Measurements from ENCODE around the gene TMEM132D. TPM values are rescaled to one million over a fixed set of nuclear protein-coding genes. Genes with fewer than 3 reads are reported as not detected.
"Not testable (repeated sequence)": the region's sequence is repeated elsewhere in the genome, so short reads cannot be mapped to it uniquely, and the experiment has no call there.

The TMEM132D gene
- polyA plus RNA-seq, 1 donor from 2014 or later, result 1.3 TPM

DNA sequence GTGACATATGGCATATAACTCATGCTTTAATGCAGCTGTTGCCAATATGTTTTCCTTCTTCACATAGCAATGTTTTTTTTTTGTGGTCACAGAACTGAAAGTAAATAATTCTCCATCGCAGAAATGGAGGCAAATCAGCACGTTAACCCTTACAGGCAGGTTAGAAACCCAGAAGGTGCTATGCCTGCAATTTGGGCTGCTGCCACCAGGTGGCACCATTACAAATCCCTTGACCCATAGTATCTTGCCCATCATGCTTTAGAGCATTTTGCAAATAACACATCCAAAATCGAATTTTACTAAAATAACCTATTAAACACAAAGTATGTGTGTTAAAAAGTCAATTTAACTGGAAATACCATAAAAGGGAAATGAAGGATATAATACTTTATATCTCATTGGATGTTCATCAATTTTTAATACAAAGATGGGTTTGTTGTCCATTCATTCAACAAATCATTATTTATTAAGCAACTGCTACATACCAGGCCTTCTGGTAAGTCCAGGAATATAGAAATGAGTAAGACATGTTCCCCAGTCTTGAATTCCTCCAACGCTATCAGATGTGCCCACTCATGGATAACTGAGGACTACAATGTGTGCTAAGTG lies 710.5 kb downstream of the TMEM132D start:
- no peaks in the 10 kb centered on the region for H3F3A ChIP-seq (ENCODE audit: insufficient read depth, low read length, poor library complexity, severe bottlenecking)
- H4K20me1 ChIP-seq (ENCODE audit: insufficient read depth), result no peaks in the 10 kb centered on the region
- H3K9me2 ChIP-seq (ENCODE audit: insufficient read depth, low read length), result no peaks in the 10 kb centered on the region
- H3K4me3 ChIP-seq (ENCODE audit: low read length), result no peak overlapping the region
- H3K27me3 ChIP-seq (ENCODE audit: insufficient read depth, low read depth, low read length), result no peaks in the 10 kb centered on the region
- no peak overlapping the region for H2AFZ ChIP-seq (ENCODE audit: low read depth, low read length)
- H3K9me3 ChIP-seq (ENCODE audit: low read length), result no peaks in the 10 kb centered on the region
- H3K27ac ChIP-seq (ENCODE audit: low read length), result no peak overlapping the region
- no peak overlapping the region for H3K9ac ChIP-seq (ENCODE audit: low read length)
- H3K4me2 ChIP-seq (ENCODE audit: low read length), result no peak overlapping the region
- H3K36me3 ChIP-seq (ENCODE audit: insufficient read depth, low read length), result no peaks in the 10 kb centered on the region
- TF ChIP-seq MXI1 (conservative IDR thresholded peaks at IDR 0.05; ENCODE audit: poor library complexity, severe bottlenecking) (no peak), SMC3 (conservative IDR thresholded peaks at IDR 0.05; ENCODE audit: poor library complexity) (peak; percentile 36), POLR2AphosphoS5 (IDR thresholded peaks at IDR 0.05) (no peak), EZH2 (IDR thresholded peaks at IDR 0.05; ENCODE audit: borderline replicate concordance, insufficient read depth, low read length, poor library complexity, severe bottlenecking) (no peak), RAD21 (conservative IDR thresholded peaks at IDR 0.05) (peak; percentile 27)
- TF ChIP-seq, protein P1, sequence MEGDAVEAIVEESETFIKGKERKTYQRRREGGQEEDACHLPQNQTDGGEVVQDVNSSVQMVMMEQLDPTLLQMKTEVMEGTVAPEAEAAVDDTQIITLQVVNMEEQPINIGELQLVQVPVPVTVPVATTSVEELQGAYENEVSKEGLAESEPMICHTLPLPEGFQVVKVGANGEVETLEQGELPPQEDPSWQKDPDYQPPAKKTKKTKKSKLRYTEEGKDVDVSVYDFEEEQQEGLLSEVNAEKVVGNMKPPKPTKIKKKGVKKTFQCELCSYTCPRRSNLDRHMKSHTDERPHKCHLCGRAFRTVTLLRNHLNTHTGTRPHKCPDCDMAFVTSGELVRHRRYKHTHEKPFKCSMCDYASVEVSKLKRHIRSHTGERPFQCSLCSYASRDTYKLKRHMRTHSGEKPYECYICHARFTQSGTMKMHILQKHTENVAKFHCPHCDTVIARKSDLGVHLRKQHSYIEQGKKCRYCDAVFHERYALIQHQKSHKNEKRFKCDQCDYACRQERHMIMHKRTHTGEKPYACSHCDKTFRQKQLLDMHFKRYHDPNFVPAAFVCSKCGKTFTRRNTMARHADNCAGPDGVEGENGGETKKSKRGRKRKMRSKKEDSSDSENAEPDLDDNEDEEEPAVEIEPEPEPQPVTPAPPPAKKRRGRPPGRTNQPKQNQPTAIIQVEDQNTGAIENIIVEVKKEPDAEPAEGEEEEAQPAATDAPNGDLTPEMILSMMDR (IDR thresholded peaks at IDR 0.05; ENCODE audit: poor library complexity, severe bottlenecking), result peak; percentile 65
- no peaks in the 10 kb centered on the region for H3K79me2 ChIP-seq (replicated peaks; ENCODE audit: insufficient read depth, low read length)

DNA sequence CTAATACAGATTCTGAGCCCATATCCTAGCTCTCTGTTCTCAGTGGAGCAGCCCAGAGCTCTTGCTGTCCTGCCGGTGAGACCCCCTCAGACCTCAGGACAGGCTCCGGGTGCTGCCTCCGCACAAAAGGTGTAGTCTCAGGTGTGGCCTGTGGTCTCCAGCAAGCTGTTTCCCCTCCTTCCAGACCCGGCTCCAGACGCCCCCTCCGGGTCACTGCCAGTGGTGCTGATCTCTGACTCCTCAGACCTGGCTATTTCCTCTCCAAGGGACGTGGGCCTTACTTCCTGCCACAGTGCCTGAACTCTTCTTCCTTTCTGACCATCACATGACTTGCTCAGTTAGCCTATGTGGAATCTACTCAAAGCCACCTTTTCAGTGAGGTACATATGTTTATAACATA lies 713.0 kb downstream of the TMEM132D start:
- H3F3A ChIP-seq (ENCODE audit: insufficient read depth, low read length, poor library complexity, severe bottlenecking), result no peaks in the 10 kb centered on the region
- no peaks in the 10 kb centered on the region for H3K27me3 ChIP-seq (ENCODE audit: insufficient read depth, low read depth, low read length)
- H3K9me3 ChIP-seq (ENCODE audit: low read length), result no peaks in the 10 kb centered on the region
- no peak overlapping the region for H3K4me2 ChIP-seq (ENCODE audit: low read length)
- no peaks in the 10 kb centered on the region for H3K79me2 ChIP-seq (replicated peaks; ENCODE audit: insufficient read depth, low read length)
- no peak overlapping the region for H2AFZ ChIP-seq (ENCODE audit: low read depth, low read length)
- H4K20me1 ChIP-seq (ENCODE audit: insufficient read depth), result no peaks in the 10 kb centered on the region
- no peak overlapping the region for H3K9ac ChIP-seq (ENCODE audit: low read length)
- no peaks in the 10 kb centered on the region for H3K9me2 ChIP-seq (ENCODE audit: insufficient read depth, low read length)
- no peaks in the 10 kb centered on the region for H3K36me3 ChIP-seq (ENCODE audit: insufficient read depth, low read length)
- H3K4me3 ChIP-seq (ENCODE audit: low read length), result no peak overlapping the region
- H3K27ac ChIP-seq (ENCODE audit: low read length), result no peak overlapping the region
- TF ChIP-seq RAD21 (conservative IDR thresholded peaks at IDR 0.05) (no peak), EZH2 (IDR thresholded peaks at IDR 0.05; ENCODE audit: borderline replicate concordance, insufficient read depth, low read length, poor library complexity, severe bottlenecking) (no peak), TAF1 (IDR thresholded peaks at IDR 0.05; ENCODE audit: low read depth) (no peak), SMC3 (conservative IDR thresholded peaks at IDR 0.05; ENCODE audit: poor library complexity) (no peak), POLR2AphosphoS5 (IDR thresholded peaks at IDR 0.05) (no peak), EP300 (conservative IDR thresholded peaks at IDR 0.05; ENCODE audit: poor library complexity, severe bottlenecking) (no peak), MXI1 (conservative IDR thresholded peaks at IDR 0.05; ENCODE audit: poor library complexity, severe bottlenecking) (no peak)
- TF ChIP-seq, protein P1 (IDR thresholded peaks at IDR 0.05; ENCODE audit: poor library complexity, severe bottlenecking), result no peak
- TF ChIP-seq, protein P2, sequence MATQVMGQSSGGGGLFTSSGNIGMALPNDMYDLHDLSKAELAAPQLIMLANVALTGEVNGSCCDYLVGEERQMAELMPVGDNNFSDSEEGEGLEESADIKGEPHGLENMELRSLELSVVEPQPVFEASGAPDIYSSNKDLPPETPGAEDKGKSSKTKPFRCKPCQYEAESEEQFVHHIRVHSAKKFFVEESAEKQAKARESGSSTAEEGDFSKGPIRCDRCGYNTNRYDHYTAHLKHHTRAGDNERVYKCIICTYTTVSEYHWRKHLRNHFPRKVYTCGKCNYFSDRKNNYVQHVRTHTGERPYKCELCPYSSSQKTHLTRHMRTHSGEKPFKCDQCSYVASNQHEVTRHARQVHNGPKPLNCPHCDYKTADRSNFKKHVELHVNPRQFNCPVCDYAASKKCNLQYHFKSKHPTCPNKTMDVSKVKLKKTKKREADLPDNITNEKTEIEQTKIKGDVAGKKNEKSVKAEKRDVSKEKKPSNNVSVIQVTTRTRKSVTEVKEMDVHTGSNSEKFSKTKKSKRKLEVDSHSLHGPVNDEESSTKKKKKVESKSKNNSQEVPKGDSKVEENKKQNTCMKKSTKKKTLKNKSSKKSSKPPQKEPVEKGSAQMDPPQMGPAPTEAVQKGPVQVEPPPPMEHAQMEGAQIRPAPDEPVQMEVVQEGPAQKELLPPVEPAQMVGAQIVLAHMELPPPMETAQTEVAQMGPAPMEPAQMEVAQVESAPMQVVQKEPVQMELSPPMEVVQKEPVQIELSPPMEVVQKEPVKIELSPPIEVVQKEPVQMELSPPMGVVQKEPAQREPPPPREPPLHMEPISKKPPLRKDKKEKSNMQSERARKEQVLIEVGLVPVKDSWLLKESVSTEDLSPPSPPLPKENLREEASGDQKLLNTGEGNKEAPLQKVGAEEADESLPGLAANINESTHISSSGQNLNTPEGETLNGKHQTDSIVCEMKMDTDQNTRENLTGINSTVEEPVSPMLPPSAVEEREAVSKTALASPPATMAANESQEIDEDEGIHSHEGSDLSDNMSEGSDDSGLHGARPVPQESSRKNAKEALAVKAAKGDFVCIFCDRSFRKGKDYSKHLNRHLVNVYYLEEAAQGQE (IDR thresholded peaks at IDR 0.05; ENCODE audit: borderline replicate concordance), result no peak

DNA sequence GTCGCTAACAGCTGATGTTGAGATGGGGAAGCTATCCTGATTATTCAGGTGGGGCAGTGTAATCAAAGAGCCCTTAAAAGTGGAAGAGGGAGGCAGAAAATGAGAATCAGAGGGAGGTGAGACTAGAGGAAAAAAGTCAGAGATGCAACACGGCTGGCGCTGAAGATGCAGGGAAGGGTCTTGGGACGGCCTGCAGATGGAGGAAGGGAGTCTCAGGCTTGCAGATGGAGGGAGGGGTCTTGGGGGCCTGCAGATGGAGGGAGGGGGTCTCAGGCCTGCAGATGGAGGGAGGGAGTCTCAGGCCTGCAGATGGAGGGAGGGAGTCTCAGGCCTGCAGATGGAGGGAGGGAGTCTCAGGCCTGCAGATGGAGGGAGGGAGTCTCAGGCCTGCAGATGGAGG lies 713.9 kb downstream of the TMEM132D start:
- not testable (repeated sequence) for H4K20me1 ChIP-seq (ENCODE audit: insufficient read depth); H3K27me3 ChIP-seq (ENCODE audit: insufficient read depth, low read depth, low read length); H3F3A ChIP-seq (ENCODE audit: insufficient read depth, low read length, poor library complexity, severe bottlenecking); H3K9me3 ChIP-seq (ENCODE audit: low read length); H3K36me3 ChIP-seq (ENCODE audit: insufficient read depth, low read length); H3K9me2 ChIP-seq (ENCODE audit: insufficient read depth, low read length); H3K4me3 ChIP-seq (ENCODE audit: low read length); H3K79me2 ChIP-seq (replicated peaks; ENCODE audit: insufficient read depth, low read length); H2AFZ ChIP-seq (ENCODE audit: low read depth, low read length); H3K27ac ChIP-seq (ENCODE audit: low read length); H3K4me2 ChIP-seq (ENCODE audit: low read length); H3K9ac ChIP-seq (ENCODE audit: low read length)

Data from neural cell (in vitro differentiated cells).